T-helper 1 cell (primary cell): ENCODE results near the gene HECTD4.
"Not testable (repeated sequence)": the region's sequence is repeated elsewhere in the genome, so short reads cannot be mapped to it uniquely, and the experiment has no call there.

Source experiments
- DNase-seq, 5 donors: peaks; one replicate each; pipeline ENCODE4 v3.0.0-alpha.2; 2012 to 2020

Gene HECTD4

DNA sequence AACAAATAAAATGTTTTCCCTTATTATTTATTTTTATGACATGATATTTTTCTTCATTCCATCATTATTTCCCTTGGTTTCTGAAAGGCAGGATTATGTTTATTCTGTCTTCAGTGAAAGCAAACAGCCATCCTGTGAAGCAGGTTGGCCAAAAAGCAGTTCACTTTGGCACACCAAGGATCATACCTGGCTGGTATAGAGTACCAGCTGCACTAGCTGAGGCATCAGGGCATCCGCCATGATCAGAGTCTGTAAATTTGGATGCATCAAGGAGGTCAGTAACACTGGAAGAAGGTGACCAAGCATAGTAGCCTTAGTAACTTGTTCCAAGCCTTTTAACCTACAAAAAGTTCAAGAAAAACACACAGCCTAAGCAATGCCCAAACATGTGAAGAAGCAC, 123.3 kb downstream of the HECTD4 start:
- no peak for DNase-seq

GRCh38 chr12:112256780-112257179, 125.5 kb downstream of the HECTD4 start:
- DNase-seq, result no peak

- DNase-seq, result no peak
These were observed 130.0 kb downstream of the HECTD4 start for GRCh38 chr12:112252184-112252583.

- DNase-seq, result not testable (repeated sequence)
These were observed 137.3 kb downstream of the HECTD4 start for GRCh38 chr12:112244902-112245301.

DNA sequence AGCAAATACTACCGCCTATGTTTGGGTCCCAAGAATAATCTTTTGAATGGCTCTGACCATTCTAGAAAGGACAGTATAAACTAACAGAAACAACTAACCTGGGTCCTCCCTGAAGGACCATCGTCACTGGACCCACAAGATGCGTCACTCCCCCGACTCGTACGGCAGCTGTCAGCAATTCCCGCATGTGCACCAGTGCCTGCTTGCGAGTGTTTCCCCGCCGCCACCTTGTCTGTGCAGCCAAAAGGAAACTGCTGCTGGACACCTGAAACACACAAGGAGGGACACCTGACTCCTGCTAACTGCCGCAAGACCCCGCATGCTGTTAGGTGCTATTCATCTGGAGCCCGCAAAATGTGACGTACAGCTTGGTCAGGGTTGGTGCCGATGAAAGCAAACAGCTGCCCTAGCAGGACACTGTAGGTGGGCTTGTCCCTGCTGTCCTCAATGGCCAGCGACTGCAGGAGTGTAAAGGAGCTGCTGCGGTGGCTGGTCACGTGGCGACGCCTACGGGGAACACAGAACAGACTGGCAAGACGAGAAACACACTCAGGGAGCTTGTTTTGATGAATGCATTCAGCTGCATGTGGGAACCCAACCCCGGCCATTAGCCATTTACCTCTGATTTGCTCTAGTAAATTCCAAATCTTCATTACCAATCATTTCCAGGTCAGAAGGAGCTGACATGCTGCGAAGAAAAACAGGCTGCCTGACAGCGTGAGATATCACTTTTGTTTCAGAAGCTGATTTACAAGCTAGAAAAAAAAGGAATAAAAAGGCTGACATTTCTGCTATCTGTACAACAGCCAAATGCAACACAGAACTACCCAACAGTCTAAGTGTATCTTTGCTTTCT, 138.7 kb downstream of the HECTD4 start:
- DNase-seq, result no peak

DNA sequence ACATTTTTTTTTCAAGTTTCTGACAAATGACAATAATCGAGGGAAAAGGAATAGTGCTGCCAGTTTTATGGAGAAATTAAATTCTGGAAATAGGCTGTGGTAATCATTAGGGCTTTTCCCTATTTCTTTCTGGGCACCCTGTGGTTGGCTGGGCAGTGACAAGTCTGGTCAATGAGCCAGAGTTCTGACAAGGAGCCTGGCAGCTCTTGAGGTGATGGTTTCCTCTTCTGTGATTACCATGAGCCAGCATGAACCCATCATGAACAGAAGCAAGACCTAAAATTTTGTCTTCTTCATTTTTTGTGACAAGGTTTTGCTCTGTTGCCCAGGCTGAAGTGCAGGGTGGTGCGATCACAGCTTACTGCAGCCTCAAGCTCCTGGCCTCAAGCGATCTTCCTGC, 141.1 kb downstream of the HECTD4 start:
- no peak for DNase-seq

DNA sequence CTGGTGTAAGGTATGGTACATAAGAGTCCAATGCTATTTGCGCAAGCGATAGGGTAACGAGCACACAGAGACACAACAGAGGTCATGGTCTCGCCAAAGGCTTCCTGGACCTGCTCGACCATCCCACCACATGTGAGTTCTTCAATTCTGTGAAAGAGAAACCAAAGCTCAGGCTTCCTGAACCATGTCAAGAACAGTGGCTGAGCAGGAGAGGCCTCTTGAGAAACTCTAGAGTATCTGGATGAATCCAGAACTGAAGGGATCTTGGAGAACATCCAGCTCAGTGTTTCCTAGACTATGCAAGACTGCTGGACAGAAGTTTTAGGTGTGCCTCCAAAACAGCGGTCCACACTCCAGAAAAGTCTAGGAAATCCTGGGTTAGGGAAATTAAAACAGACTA, 142.3 kb downstream of the HECTD4 start:
- DNase-seq, result no peak

DNA sequence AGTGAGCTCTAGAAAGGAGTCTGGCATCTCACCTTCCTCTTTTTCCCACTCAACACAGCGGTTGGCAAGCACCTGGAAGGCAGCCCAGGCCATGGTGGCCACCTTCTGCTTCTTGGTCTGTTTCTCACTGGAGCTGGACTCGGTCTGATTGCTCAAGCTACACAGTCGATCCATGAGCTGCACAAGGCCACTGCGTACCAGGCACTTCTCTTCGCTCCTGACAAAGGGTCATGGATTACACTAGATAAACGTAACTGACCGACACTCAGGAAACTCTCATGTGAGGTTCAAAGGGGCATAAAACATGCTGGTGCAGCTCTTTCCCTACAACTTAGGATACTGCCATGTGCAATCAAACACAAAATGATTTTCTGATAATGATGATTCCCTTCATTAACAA, 143.2 kb downstream of the HECTD4 start:
- no peak for DNase-seq

GRCh38 chr12:112238441-112238840, 143.8 kb downstream of the HECTD4 start:
- no peak for DNase-seq

DNA sequence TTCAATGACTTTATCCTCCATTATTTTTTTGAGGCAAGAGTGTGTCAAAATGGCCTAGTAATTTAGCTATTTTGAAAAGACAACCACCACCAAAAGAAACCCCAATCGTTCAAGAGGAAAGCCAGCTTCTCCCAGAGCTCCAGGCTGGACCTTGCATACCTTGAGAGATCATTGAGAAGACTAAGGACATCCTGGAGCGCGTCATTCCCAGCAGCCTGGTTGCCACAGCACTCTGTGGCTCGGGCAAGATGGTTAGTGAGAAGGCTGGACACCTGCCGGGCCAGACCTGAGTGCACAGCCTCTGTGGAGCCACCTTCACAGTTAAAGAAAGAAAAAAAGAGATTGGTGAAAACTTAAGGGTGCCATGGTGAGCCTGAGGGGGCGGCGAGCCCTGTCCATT, 145.4 kb downstream of the HECTD4 start:
- DNase-seq, result no peak

DNA sequence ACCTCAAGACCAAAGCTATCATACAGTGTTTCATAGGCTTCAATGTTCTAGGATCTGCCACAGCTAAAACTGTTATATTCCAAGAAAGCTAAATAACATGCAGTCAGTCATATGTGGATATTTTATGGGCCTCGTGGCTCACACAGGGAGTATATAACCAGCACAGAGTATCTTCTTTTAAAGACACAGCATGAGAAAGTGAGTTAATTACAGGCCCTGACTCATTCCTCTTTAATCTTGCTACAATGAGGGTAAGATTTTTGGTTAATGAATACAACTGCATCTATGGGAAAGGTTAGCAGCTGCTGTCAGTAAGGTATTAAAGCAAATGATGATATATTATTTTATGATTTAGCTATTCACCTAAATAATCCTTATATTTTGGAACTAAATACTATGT, 145.8 kb downstream of the HECTD4 start:
- DNase-seq, result no peak

- DNase-seq, result no peak
These were observed 147.9 kb downstream of the HECTD4 start for GRCh38 chr12:112234303-112234702.

GRCh38 chr12:112233242-112233641, 149.0 kb downstream of the HECTD4 start:
- no peak for DNase-seq

GRCh38 chr12:112230136-112230535, 152.1 kb downstream of the HECTD4 start:
- DNase-seq, result no peak

DNA sequence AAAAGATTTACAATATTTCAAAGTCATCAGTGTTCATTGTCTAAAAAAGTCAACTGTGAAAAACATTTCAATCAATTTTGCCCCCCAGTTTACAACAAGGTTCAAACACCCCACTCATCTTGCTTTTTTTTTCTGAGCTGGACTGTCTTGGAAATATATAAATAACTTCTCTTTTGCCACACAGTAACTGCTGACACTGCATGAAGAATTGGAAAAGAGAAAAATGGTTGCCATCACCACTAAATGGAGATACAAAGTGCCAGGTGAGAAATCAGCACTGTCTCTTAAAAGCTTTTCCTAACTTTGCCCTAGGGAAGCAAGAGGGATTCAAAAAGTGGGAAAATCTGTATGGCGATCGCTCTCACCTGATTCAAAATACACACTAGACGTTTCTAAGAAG, 155.5 kb downstream of the HECTD4 start:
- no peak for DNase-seq

- DNase-seq, result not testable (repeated sequence)
These were observed 161.6 kb downstream of the HECTD4 start for GRCh38 chr12:112220628-112221027.

- no peak for DNase-seq
These were observed 163.0 kb downstream of the HECTD4 start for GRCh38 chr12:112219195-112219594.

DNA sequence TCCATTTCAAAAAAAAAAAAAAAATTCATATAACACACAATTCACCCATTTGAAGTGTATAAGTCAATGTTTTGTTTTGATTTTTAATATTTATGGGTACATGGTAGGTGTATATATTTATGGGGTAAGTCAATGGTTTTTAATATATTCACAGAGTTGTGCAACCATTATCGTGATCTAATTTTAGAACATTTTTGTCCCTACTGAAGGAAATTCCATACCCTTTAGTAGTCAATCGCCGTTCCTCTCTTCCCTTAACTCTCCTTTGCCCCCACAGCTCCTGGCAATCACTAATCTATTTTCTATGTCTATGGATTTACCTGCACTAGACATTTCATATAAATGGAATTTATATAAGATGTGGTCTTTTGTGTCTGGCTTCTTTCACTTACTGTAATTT, 164.1 kb downstream of the HECTD4 start:
- DNase-seq, result no peak

DNA sequence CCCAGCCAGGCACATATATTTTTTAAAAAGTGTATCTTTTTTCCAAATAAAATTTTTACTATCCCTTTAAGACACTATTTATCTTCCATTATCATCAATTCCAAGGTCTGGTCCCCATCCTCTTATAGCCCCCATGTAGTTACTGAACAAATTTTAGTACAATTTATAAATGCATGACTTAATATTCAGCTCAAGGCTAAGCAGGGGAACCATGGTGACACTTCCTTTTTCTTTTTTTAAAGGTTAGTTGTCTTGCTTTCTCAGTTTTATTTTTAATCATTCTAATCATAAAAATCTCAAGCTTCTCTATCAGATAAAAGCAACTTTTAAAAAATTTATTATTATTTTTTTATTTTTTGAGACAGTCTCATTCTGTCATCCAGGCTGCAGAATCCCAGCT, 164.6 kb downstream of the HECTD4 start:
- DNase-seq, result no peak

DNA sequence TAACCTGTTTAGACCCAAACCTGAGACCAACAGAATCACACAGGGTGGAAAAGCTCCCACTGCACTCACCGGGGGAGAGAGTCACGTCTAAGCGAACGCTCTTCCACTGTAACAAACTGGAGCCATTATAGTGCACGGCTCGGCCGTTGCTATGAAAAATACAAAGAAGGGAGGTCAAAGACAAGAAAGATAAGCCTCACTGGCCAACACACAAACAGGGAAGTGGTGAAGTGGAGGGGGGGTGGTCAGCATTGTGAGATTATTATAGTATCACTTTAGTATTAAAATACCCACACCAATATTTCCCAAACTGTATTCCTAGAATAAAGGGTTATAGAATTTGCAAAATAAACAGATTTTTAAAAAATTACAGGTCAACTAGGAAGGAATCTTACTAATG, 166.0 kb downstream of the HECTD4 start:
- no peak for DNase-seq

DNA sequence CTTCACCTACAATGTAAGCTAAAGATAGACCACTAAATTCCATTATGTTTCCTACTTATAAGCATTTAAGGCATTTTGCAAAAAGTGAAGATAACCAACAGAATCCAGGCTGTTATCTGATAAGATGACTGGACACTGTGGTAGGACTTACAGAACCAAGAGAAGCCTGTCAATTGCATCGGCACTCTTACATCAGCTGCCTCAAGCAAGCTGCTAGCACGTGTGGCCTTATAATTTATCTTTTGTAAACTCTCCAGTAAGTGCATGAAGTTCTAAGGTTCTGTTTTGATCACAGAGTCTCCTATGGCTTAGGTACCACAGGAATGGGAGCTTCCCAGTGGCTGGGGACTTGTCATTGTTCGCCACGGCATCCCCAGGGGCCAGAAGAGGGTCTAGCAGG, 168.2 kb downstream of the HECTD4 start:
- DNase-seq, result no peak

GRCh38 chr12:112208301-112208910, 173.8 kb downstream of the HECTD4 start:
- no peak for DNase-seq

GRCh38 chr12:112207397-112207924, 174.8 kb downstream of the HECTD4 start:
- DNase-seq, result no peak

DNA sequence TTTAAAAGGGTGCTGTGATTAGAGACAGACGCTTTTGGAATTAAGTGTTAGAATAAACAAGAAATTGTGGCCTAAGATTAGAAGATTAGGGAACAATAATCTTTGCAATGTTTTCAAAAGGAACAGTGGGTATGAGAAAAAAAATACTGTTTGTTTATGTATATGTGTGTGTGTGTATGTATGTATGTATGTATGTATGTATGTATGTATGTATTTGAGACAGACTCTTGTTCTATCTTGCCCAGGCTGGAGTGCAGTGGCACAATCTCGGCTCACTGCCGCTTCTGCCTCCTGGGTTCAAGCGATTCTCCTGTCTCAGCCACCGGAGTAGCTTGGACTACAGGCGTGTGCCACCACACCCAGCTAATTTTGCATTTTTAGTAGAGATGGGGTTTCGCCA, 175.3 kb downstream of the HECTD4 start:
- no peak for DNase-seq
